Measurements from ENCODE around the gene NRN1.

- TF ChIP-seq CTCF (IDR thresholded peaks at IDR 0.05): peak in 2 of 7 experiments; percentile 10 to 11
- no peak for TF ChIP-seq POLR2A (IDR thresholded peaks at IDR 0.05)
Observed at GRCh38 chr6:5995949-5996713, 10.6 kb downstream of the NRN1 start.

Measured in body of pancreas (tissue), 4 donors.